UCSD-AML1 (cell line): Measurements from ENCODE around the gene LPAR5.
A peak's percentile ranks its signal among the peaks of the same experiment; 100 is the strongest.

ENCODE experiments used
- DNase-seq: peaks from one replicate; lab custom pipeline; 2025; ENCODE audit not compliant: unreplicated experiment; lab: John Stamatoyannopoulos, UW

LPAR5 gene

DNA sequence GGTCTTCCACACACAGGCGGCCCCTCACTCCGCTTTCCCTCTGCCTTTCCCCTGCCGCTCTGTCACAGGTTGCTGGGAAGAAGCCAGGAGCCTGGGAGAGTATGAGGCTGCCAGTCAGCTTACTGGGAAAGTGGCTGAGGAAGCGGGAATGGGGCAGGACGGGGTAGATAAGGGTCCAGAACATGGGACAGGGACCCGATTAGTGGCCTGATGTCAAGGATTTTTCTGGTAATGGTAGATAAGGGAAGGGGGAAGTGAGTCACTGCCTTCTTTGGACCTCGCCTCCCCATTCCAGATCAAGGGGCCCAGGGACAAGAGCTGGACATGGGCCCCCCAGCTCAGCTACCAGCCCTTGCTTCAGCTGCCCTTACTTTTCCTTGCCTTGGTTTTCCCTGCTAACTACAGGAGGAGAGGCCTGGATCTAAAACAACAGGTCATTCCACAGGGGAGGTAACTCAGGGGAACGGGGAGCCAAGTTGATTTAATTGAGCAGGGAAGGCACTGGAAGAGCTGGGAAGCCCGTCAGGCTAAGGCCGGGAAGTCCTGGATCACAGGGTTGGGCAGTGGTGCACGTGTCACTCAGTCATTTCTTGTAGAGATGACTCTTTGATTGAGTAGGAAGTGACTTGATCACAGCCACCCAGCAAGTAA is 3.5 kb upstream of the LPAR5 start:
- peak; percentile 63 for DNase-seq

DNA sequence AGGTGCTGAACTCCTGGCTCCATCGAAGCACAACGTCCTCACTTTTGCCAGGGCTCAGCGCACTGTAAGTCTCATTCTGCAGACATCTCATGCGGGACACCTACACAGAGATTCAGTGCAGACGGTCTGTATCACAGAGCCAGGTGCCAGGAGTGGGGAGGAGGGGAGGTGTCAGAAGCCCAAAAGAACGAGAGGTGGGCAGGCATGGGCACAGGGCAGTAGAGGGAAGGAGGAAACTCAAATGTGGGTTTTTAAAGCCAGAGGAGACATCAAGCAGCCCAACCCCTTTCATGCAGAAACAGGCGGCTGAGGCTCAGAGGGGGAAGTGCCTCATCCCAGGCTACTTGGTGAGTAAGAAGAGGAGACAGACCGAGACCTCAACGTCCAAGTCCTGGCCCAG is 2.5 kb upstream of the LPAR5 start:
- DNase-seq, result peak; percentile 61

DNA sequence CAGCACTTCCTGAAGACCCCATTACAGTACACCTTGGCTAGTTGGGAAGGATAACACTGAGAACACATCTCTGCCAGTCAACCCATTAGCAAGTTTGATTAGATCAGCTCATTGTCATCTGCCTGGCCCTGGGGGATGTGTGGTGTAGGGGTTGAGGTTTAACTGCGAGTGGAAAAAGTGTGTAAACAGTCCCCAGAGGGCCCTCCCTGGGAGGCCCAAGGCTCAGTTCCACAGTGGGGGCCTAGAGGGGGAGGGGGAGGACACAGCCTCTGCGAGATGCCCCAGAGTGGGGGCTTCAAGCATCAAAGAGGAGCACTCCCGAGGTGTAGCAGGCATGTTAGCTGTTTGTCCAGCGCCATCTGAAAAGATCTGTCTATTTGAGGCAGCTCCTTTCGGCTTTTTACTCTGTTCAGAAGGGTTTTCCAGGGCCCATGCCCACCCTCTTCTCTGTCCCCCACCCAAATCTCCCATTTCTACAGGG is 344 bp downstream of the LPAR5 start:
- peak; percentile 57 for DNase-seq

DNA sequence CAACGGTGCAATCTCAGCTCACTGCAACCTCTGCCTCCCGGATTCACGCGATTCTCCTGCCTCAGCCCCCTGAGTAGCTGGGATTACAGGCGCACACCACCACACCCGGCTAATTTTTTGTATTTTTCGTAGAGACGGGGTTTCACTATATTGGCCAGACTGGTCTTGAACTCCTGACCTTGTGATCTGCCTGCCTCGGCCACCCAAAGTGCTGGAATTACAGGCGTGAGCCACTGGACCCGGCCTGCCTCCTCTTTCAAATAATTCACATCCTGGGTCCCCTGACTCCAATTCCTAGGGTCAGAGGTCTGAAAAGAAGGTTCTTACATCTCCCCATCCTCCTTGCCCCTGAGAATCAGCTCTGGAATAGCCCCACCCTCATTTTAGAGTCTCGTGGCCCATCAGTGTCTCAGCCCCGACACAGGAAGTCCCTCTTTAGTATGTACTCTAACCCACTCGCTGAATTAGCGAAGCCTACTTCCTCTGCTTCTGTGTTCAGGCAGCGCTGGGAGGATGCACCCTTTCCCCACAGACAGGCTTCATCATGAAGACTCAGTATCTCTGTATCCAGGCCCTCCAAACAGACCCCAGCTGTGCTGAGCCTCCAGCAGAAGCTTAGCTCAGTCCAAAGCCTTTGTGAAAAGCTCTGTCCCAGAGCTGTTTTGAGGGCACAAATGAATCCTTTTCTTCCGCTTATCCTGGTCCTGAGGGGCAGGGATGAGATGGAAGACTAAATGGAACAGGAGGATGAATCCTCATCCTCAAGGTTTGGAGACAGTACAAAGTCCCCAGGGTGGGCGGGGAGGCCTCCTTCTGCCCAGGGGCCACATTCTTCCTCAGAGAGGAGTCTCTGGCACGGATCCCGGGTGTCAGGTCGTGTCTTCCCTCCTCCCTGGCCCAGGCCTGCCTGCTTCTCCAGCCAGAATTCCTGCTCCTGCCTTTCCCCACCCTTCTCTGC is 3.5 kb downstream of the LPAR5 start:
- DNase-seq, result peak; percentile 54

DNA sequence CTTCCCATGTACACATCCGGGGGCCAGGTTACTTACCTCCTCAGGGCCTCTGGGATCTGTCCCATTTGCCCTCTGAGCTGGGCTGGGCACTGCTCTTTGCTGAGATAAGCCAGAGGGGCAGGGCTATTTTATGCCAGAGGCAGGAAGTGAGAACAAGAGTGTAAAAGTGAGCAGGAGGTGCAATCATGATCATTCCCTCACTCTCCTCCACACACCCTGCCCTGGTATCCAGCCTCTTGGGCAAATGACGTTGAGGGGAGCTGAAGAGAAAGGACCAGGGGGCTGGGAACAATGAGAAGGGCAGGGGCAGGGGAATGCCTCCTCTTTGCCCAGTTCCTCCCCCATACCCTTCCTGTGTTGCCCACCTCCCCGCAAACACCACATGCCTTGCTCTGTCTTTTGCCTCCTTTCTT is 4.2 kb downstream of the LPAR5 start:
- DNase-seq, result no peak

DNA sequence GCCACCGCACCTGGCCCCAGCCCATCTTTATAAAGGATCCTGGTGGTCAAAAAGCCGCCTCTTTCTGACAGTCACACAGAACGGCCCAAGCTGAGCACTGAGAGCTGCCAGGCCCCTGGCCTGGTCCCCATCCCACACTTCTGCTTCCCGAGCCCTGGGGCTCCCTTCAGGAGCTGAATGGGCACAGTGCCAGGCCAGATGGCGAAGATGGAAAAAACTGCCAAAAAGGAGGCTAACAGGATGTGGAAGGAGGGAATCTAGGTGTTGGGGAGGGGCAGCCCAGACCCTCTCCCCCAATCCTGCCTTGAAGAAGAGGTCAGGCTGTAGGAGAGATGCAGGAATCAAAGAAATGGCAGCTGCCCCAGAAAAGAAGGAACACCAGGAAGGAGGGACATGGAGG is 5.0 kb downstream of the LPAR5 start:
- DNase-seq, result no peak

DNA sequence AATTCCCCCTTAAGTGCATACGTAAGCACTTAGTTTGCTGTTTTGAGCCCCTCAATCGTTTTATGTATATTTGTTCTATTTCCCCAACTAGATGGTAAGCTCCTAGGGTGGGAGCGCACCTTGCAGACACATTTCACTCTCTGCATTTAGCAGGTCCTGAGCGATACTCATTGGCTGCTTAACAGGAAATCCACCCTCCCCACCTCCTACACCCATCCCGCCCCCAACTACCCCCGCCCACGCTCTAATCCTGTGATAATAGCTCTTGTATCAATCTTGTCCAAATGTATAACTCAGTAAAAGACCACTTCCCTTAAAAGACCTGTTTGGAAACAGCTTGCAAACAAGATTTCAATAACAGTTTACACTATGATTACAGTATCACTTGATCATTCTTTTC is 8.1 kb downstream of the LPAR5 start:
- DNase-seq, result no peak

DNA sequence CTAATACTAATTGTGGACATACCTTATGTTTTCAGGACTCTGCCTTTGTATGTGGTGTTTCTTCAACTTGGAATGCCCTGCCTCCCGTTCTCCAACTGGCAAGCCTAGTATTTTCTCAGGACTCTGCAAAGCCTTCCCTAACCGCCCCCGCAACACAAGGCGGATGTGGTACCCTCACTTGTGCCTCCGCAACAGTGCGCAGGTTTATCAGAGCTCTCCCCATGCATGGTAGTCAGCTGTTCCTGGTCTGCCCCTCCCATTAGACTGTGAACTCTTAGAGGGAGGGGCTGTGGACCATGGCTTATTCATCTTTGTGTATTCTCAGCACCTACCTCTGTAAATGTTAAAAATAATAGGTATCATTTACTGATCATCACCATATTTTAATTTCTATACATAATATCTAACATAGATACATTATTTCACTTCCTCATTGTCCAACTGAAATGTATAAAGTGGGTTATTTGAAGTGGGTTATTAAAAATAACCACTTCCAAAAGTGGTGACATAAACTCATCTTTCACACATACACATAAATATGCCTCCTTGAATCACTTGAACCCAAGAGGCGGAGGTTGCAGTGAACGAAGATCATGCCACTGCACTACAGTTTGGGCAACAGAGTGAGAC is 9.0 kb downstream of the LPAR5 start:
- DNase-seq, result no peak

DNA sequence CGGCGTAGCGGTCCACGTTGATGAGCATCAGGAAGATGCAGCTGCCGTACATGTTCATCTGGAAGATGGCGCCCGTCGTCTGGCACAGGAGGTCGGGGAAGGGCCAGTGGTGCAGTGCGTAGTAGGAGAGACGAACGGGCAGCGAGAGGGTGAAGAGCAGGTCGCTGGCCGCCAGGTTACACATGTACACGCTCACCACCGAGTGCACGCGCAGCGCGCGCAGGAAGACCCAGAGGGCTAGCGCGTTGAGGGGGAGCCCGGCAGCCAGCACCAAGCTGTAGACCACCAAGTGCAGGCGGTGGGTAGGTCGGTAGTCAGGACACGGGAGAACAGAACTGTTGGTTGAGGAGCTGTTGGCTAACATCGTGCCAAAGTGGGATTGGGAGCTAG is 14.9 kb downstream of the LPAR5 start:
- DNase-seq, result no peak

DNA sequence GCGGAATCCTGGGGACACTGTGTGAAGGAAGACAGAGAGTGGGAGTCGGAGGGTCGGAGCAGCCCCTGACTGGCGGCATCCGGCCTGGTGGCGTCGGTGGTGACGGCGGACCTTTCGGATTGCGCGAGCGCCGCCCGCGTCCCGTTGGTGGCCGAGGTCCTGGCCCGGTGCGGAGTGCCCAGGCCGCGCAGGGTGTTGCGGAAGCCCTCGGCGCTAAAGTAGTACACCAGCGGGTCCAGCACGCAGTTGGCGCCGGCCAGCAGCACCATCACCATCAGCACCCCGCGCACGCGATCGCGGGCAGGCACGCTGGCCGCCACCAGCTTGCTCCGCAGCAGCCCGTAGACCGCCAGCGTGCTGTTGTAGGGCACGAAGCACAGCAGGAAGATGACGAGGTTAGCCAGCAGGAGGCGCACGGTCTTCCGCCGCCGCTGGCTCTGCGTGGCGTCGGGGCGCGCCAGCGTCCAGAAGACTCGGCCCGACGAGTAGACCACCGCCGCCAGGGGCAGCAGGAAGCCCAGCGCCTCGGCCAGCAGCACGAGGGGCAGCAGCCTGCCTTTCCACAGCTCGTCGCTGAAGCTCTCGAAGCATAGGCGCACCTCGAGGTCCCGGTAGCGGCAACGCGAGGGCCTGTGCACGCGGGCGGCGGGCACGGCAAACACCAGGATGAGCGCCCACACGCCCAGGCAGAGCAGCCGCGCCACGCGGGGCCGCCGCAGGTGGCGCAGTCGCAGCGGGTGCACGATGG is 15.4 kb downstream of the LPAR5 start:
- DNase-seq, result no peak

DNA sequence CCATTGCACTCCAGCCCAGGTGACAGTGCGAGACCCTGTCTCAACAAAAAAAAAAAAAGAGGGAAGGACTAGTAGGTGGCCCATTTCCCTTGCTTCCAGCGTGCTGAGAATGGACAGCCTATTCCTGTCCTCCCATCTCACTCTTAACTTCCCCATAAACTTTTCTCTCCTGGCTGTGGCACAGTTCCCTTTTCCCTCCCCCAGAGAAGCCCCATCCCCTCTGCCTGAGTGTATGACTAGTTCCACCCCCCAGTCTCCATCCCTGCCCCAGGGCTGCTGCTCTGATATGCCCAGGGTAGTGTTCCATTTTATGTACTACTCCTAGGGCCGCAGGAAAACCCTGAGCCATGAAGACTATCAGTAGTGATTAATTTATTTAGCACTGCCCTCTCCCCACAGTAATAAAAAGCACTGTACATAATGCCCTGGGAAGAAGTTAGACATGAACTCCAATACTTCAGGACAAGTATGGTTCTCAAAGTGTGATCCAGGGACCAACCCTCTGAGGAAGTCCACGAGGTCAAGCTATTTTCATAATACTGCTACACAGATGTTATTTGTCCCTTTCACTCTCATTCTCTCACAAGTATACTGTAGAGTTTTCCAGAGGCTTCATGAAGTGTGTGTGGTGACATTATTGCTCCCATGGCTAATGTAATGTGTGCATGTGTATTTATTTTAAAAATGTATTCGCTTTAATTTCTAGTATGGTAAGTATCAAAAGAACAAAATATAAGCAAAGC is 17.1 kb downstream of the LPAR5 start:
- DNase-seq, result no peak

DNA sequence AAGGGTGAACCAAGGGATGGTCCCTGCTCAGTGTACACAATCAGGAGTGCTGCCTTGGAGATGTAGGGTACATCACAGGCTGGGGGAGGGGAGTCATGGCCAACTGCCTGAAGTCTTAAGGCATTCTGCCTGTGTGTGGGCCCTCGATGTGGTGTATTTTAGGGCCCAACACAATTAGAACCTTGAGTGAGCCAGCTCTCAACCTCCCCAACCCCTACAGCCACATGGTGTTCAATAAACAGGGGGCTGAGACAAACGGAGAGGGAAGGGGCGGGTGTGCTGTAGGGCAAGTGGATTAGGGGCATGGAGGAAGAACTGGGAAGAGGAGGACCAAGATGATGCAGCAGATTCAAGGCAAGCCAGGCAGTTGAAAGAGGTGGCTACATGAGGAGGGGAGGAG is 20.0 kb downstream of the LPAR5 start:
- peak; percentile 50 for DNase-seq

DNA sequence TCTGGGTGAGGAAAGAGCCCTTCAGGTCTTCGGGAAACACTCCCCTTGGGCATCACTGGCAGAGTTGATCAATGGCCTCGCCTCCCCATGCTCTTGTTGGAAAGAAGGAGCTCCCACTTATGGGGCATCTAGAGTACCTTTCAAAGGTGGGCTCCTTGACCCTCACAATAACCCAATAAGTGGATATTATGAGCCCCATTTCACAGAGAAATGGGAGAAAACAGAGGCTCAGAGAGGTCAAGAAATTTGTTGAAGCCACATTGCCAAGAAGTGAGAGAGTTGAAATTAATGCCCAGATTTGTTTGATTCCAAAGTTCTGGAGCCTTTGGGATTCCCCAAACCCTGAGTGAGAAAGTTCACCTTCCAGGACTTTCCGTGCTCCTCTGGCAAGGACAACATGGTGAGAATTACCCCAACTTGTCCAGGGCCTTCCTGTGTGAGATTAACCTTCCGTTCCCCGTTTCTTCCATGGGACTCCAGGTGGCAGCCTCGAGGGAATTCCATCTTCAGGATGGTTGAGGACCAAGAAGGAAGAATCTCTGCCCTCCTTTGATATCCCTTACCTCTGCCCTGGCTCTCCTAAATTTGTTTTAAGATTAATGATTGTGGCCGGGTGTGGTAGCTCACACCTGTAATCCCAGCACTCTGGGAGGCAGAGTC is 21.1 kb downstream of the LPAR5 start:
- no peak for DNase-seq

DNA sequence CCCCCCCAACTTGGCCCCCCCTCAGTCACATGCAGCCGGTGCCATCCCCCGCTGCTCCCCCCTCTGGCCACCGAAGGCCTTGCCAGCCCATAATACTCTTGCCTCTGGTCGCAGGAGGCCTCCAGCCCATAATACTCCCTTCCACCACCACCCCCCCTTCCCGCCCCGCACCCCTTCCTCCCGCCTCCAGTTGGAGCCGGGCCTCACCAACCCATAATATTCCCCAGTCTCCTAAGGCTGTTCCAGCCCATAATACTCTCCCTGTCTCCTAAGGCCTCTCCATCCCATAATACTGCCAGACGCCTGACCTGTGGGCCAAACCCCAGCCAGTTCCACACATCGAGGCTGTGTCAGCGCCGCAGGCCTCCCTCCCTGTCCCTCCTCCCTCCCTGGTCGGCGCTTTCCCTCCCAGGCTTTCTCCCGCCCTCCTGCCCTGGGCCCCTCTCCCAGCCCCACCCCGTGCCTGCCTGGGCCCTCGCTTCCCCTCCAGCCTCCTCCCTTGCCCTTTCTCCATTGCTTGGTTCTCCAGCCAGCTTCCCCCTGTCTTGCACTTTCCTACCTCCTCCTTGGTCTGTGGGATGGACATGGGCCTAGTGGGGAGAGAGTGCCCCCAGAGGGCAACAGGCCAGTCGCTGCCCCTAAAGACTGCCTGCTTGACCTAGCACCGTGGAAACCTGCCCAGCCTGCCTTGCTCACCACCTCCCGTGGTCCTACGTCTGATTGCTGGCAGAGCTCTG is 21.8 kb downstream of the LPAR5 start:
- DNase-seq, result peak; percentile 94

DNA sequence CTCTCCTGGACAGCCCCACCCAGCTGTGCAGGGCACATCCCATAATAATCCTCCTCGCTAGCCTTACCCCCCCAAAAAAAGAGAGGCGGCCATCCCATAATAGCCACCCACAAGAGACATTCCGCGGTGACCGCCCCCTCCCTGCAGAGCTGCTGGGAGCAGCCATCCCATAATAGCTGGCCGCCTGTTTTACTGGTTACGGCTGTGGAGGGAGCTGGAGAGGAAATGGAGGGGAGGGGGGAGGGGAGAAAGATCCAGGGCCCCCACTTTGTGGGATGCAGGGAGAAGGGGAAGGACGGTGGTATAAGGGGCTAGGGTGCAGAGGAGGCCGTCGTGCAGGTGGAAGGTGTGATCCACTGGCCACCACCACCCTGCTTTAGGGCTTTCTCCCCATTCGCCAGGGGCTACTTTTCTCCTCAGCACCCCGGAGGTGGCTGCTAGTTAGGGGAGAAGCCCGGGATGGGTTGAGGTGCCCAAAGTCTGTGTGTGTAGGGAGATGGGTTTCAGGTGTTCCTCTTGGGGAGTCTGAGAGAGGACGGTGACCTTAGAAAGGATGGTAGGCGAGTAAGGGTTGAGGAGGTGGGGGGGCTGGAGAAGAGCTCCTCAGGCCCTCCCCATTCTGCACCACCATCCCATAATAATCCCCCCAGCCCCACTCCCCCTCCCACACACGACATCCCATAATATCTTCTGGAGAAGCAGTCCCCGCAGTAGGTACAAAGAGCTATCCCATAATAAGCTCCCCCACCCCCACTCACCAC is 22.6 kb downstream of the LPAR5 start:
- peak; percentile 75 for DNase-seq

DNA sequence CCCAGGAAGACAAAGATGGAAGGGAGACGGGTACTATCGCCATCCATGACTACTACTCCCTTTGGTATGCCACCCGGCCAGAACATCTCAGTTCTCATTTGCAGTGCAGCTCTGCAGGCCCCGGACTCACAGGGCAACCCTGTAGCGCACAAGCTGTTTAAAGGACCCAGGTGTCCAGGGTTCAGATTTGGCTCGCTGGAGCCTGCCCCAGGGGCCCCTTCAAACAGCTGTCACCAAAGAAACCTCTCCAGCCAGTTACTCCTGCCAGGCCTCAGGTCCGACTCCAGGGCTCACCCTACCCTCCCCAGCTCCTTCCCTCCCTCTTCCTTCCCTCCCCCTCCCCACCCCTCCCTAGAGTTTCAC is 23.1 kb downstream of the LPAR5 start:
- DNase-seq, result no peak

DNA sequence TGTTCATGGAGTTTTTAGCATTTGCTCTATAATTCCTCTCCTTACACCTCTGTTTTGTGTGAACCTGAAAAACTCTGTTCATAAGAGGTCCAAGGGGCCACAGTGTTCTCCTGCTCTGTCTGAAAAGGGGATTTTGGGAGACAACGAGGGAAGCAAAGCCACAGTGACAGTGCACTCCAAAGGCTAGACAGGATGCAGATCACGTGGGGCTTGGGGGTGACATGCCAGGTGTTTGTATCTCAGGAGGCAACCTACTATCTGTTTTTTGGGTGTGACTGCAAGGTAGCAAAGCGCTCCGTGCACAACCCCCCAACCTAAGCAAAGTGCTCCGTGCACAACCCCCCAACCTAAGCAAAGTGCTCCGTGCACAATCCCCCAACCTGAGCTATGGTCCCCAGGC is 23.5 kb downstream of the LPAR5 start:
- DNase-seq, result no peak

DNA sequence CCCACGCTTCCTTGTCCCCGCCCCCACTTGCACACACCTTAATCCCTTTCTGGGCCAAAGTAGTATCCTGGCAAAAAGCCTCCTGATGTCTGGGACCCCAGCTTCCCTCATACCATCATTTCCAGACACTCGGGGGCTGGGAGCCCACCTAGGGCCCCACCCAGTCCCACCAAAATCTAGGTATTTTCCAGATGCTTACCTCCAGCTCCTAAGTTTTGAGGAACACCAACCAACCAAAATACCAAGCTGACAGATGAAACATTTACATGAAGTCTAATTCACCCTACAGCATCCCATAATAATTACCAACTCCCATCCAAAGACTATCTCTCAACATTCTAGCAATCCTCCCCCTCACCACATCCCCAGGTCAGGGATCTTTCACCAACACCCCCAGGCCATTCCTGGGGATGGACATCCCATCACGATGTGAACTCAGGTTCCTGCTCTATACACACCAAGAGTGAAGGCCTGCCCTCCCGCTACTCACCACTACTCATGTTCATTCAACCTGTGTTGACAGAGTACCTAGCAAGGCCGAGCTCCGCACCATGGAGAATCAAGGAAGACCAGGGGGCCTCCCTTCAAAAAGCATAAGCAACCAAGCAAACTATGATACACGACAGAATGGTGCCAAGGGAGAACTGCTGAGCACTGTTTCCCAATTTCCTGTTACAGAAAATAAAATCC is 27.0 kb downstream of the LPAR5 start:
- peak; percentile 70 for DNase-seq
